T-helper 1 cell treated with Interleukin-12 subunit alpha and Interleukin-12 subunit beta and Interleukin-4 antibody, amounts not matched to agents 30 ng/mL and 1 ng/mL, for 36 hours (primary cell): ENCODE data around the gene POU2F2. TPM values are rescaled to one million over a fixed set of nuclear protein-coding genes. Genes with fewer than 3 reads are reported as not detected.

Experiments
- total RNA-seq: library from RNA; stranded (reverse); gene quantifications from 2 replicates; pipeline ENCODE4 v1.2.3, GENCODE V29; 2022

POU2F2 gene
- total RNA-seq, 1 donor from 2014 or later: 46.2 TPM

Other genes starting within 250 kb of the POU2F2 start
- gene ARHGEF1, start 249.3 kb downstream of the POU2F2 start, total RNA-seq: 638 and 664 TPM in 2 replicates
- gene ERFL, start 204.0 kb downstream of the POU2F2 start, total RNA-seq: 1.9 and 2.1 TPM in 2 replicates
- gene RABAC1, start 173.1 kb downstream of the POU2F2 start, total RNA-seq: 81.7 and 90.6 TPM in 2 replicates
- gene ATP1A3, start 138.2 kb downstream of the POU2F2 start, total RNA-seq: 0.95 and 0.98 TPM in 2 replicates
- 3.6 and 4.6 TPM in 2 replicates for gene GRIK5, start 62.2 kb downstream of the POU2F2 start, total RNA-seq
- gene ZNF574, start 56.3 kb downstream of the POU2F2 start, total RNA-seq: 15.2 and 15.9 TPM in 2 replicates
- 47.7 and 48.8 TPM in 2 replicates for gene DEDD2, start 85.2 kb upstream of the POU2F2 start, total RNA-seq
- 20.1 and 20.4 TPM in 2 replicates for gene ZNF526, start 87.9 kb upstream of the POU2F2 start, total RNA-seq
- 56.9 and 60.7 TPM in 2 replicates for gene GSK3A, start 110.2 kb upstream of the POU2F2 start, total RNA-seq
- gene ERF, start 122.7 kb upstream of the POU2F2 start, total RNA-seq: 41.8 and 51.2 TPM in 2 replicates
- 98.8 and 99.3 TPM in 2 replicates for gene CIC, start 136.8 kb upstream of the POU2F2 start, total RNA-seq
- 0.51 and 0.76 TPM in 2 replicates for gene PRR19, start 169.7 kb upstream of the POU2F2 start, total RNA-seq
- 35.5 and 36.8 TPM in 2 replicates for gene PAFAH1B3, start 170.2 kb upstream of the POU2F2 start, total RNA-seq
- gene TMEM145, start 180.9 kb upstream of the POU2F2 start, total RNA-seq: 0.12 TPM in 1 of 2 replicates, not detected in the other
- gene MEGF8, start 193.2 kb upstream of the POU2F2 start, total RNA-seq: 4.3 and 4.5 TPM in 2 replicates